ENCODE data around the gene RACGAP1. TPM values are rescaled to one million over a fixed set of nuclear protein-coding genes. Genes with fewer than 3 reads are reported as not detected.

The RACGAP1 gene
- total RNA-seq, 1 donor from 2014 or later = 71.2 TPM

DNA sequence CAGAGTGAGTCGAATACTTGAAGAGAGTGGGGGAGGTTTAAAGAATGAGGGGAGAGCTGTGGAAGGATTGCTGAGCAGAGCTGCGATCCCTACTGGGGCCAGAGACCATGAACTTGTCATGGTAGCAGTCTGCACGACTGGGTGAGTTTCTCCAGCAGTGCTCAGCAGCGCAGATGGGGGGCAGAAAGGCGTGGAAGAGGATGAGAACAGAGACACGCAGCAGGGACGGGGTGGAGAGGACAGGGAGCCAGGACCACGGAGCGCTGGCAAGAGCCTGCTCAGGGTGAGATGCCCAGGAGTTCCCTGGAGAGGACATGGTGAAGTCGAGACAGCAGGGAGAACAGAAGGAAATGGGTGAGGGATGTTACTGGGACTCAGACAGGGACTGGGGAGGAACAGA, 54.6 kb downstream of the RACGAP1 start:
- intact Hi-C loops (cut with micrococcal nuclease) = no loop called here
- H3K4me1 Mint-ChIP-seq = peaks cover 4% of the 10 kb centered on the region
- no peaks in the 10 kb centered on the region for H3K36me3 Mint-ChIP-seq (ENCODE audit: low read depth)
- no peak overlapping the region for H3K27ac Mint-ChIP-seq
- peaks cover 11% of the 10 kb centered on the region for H3K27me3 Mint-ChIP-seq
- no peak overlapping the region for H3K4me3 Mint-ChIP-seq
- DNase-seq = no peak
- H3K9me3 Mint-ChIP-seq = no peaks in the 10 kb centered on the region

DNA sequence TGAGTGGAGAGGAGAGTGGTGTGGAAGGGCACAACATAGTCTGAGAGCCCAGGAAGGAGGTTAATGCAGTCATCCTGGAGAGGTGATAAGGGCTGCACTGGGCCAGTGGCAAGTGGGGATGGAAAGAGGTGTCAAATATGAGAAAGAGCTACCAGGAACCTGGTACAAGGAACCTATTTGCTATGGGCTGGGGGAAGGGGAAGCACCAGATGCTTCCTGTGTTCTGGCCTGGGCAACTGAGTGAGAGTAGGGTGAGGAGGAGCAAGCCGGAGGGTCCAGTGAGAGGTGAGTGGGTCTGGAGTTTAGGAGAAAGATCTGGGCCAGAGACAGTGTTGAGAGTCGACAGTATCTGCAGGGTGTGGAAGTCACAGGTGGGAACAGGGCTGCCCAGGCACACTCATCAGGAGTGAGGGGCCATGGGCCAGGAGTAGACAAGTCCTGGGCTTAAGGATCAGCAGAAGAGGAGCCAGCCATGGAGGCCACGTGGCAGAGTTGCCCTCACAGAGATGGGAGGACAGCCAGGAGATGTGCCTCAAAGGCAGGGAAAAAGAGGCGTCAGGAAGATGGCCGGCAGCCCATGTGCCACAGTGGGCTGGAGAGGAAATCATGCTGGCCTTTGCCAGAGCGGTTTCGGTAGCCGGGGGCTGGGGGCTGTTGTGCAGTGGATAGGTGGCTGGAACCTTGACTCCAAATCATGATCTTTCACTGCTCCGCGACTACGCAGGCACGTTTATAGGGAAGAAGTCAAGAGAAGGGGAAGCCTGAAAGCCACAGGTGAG, 55.5 kb downstream of the RACGAP1 start:
- Mint-ChIP-seq H3K4me3 (no peak overlapping the region), H3K27ac (no peak overlapping the region), H3K9me3 (no peaks in the 10 kb centered on the region), H3K4me1 (peaks cover 4% of the 10 kb centered on the region), H3K27me3 (peaks cover 15% of the 10 kb centered on the region), H3K36me3 (ENCODE audit: low read depth) (no peaks in the 10 kb centered on the region)
- intact Hi-C loops (cut with micrococcal nuclease) = no loop called here
- no peak for DNase-seq

DNA sequence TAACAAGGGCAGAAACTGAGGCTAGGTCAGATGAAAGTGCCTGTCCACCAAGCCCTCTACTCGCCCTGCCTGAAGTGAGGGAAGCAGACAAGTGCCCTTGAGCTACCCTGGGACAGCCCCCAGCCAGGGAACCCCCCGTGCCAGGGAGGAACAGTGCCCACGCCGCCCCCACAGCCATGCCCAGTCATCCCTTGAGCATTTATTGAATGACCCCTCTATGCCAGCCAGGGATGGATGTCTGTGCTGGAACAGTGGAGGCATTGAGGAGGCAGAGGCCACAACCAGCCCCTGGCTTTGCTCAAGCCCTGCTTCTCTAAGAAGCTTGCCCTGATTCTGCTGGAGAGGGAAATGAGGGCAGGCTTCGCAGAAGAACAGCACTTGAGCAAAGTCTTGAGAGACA, 56.3 kb downstream of the RACGAP1 start:
- Mint-ChIP-seq H3K4me1 (peaks cover 4% of the 10 kb centered on the region), H3K4me3 (no peak overlapping the region), H3K36me3 (ENCODE audit: low read depth) (no peaks in the 10 kb centered on the region), H3K9me3 (no peaks in the 10 kb centered on the region), H3K27me3 (peaks cover 23% of the 10 kb centered on the region), H3K27ac (no peak overlapping the region)
- intact Hi-C loops (cut with micrococcal nuclease) = no loop called here
- DNase-seq = no peak

DNA sequence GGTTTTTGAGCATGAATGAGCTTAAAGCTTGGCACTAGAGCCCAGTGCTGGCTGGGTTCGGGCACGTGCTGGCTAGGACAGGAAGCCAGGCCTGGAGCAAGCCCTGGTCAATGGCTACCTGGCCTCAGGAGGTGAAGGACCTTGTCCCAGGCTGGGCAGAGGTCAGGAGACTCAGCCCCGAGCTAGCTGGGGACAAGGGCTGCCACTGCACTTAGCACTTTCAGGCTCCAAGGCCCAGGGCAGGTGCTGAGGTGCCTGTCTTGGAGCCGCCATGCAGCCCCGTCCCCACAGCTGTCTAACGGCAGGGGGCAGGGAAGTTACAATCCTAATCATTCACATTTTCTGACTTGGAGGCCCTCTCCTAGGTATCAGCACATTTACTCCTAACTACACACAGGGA, 56.8 kb downstream of the RACGAP1 start:
- Mint-ChIP-seq H3K27me3 (peaks cover 28% of the 10 kb centered on the region), H3K4me1 (peaks cover 4% of the 10 kb centered on the region), H3K4me3 (peak overlapping the region; percentile 33), H3K36me3 (ENCODE audit: low read depth) (no peaks in the 10 kb centered on the region), H3K9me3 (no peaks in the 10 kb centered on the region), H3K27ac (no peak overlapping the region)
- intact Hi-C loops (cut with micrococcal nuclease) = no loop called here
- no peak for DNase-seq

DNA sequence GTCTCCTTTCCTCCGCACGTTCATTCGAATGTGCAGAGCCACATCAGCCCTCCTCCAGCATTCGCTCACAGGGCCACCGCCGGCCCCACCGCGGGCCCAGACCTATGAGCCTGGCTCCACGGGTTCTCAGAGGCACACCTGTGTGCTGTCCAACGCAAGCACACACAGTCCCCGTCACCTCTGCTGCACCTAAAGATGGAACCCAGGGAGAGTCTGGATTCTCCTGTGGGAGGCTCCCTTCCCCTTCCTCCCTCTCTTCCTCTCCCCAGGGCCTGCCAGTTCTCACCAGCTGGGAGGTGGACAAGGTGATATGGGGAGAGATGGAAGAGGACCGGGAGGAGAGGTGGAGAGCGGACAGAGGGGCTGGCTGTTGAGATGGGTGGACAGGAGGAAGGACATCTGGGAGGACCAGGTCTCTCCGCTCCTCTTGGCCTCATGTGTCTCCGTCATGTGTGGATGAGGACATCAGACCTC, 57.5 kb downstream of the RACGAP1 start:
- intact Hi-C loops (cut with micrococcal nuclease) = loop anchor here (1.0 to 2.0 kb wide), 4 partner anchors 71 to 102 kb away; no protein-coding TSS in a partner anchor
- H3K27ac Mint-ChIP-seq = no peak overlapping the region
- no peaks in the 10 kb centered on the region for H3K9me3 Mint-ChIP-seq
- peaks cover 34% of the 10 kb centered on the region for H3K27me3 Mint-ChIP-seq
- DNase-seq = no peak
- H3K4me3 Mint-ChIP-seq = peak overlapping the region; percentile 73
- no peaks in the 10 kb centered on the region for H3K36me3 Mint-ChIP-seq (ENCODE audit: low read depth)
- peaks cover 4% of the 10 kb centered on the region for H3K4me1 Mint-ChIP-seq

DNA sequence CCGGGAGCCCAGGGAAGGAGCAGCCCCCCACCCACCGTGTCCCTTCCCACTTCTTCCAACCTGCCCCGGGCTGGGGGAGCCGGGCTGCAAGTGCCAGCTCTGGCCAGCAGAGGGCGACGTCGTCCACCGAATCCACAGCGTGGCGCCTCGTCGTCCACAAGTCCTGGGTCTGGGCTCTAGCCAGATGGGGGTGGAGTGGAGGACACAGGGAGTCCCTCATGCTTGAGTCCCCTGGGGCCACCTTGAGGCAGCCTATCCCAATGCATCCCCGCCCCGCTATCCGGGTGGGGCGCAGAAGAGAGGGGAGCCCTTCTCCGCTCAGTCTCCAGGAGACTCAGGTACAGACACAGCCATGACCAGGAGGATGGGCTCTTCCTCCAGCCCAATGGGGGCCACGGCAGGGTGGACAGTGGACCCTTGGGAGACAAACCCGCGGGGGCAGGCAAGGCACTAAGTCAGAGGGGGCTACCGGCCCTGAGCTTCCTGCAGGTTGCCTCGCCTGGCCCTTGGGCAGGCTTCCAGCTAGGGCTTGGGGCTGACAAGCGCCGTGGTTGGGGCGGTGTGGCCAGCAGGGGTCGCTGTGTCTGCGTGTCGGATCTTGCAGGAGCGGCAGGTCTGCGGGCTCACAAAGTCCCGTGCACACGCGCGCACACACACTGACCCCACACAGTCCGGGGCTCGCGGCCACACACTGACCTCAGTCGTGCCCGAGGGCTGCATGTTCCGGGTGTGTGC, 58.1 kb downstream of the RACGAP1 start:
- Mint-ChIP-seq H3K4me1 (peaks cover 4% of the 10 kb centered on the region), H3K27me3 (peaks cover 40% of the 10 kb centered on the region), H3K4me3 (peak overlapping the region; percentile 73), H3K36me3 (ENCODE audit: low read depth) (no peaks in the 10 kb centered on the region), H3K27ac (peak overlapping the region; percentile 20), H3K9me3 (no peaks in the 10 kb centered on the region)
- intact Hi-C loops (cut with micrococcal nuclease) = loop anchor here (1.0 to 2.0 kb wide), 4 partner anchors 72 to 103 kb away; no protein-coding TSS in a partner anchor
- peak; percentile 98 for DNase-seq

DNA sequence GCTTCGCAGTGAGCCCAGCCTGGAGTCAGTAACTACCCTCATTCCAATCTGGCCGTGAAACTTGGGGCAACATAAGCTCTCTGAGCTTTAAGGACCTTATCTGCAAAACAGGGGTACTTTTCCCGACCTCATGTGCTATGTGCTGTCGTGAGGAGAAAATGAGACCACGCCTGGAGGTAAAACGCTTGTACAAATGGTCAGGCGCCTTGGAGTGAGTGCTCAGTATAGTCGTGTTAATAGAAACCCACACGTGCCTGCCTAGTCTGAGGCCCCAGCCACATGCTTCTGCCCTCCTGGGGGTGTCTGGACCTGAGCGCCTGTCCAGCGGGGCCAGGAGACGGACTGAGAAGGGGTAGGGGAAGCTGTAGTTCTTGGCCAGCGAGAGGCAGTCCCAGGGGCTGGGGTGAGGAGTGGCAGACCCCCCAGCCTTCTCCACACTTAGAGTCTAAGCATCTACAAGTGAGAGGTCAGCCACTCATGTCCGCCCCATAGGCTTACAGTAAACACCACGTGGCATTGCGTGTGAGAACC, 58.7 kb downstream of the RACGAP1 start:
- Mint-ChIP-seq H3K36me3 (ENCODE audit: low read depth) (no peaks in the 10 kb centered on the region), H3K4me3 (peak overlapping the region; percentile 29), H3K27me3 (peaks cover 40% of the 10 kb centered on the region)

DNA sequence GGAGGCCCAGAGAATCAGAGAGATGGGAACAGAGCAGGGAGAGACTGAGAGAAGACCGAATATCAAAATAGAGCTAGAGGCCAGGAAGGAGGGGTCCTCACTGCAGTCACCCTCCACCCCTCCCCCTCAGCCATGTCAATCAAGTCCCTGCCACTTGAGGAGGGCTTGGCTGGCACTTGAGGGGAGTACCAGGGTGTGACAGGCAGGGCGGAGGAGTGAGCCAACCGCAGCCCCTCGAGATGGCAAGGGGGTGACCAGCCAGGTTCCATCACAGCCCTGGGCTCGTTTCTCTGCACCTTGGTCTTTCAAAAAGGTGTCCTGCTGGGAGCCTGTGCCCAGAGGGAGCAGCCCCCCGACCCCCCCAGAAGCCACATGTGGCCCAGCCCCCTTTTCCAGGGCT, 59.5 kb downstream of the RACGAP1 start:
- Mint-ChIP-seq H3K36me3 (ENCODE audit: low read depth) (no peaks in the 10 kb centered on the region), H3K27me3 (peaks cover 40% of the 10 kb centered on the region), H3K4me3 (no peak overlapping the region), H3K4me1 (peaks cover 4% of the 10 kb centered on the region), H3K27ac (no peak overlapping the region), H3K9me3 (no peaks in the 10 kb centered on the region)
- intact Hi-C loops (cut with micrococcal nuclease) = loop anchor here (2.0 kb wide), 1 partner anchor 99 kb away; no protein-coding TSS in a partner anchor
- DNase-seq = no peak

More for the DNA sequence above, 58.7 kb downstream of the RACGAP1 start:
- Mint-ChIP-seq H3K27ac (no peak overlapping the region), H3K9me3 (no peaks in the 10 kb centered on the region), H3K4me1 (peaks cover 4% of the 10 kb centered on the region)
- DNase-seq = no peak
- intact Hi-C loops (cut with micrococcal nuclease) = loop anchor here (1.0 to 2.0 kb wide), 4 partner anchors 73 to 104 kb away; no protein-coding TSS in a partner anchor

DNA sequence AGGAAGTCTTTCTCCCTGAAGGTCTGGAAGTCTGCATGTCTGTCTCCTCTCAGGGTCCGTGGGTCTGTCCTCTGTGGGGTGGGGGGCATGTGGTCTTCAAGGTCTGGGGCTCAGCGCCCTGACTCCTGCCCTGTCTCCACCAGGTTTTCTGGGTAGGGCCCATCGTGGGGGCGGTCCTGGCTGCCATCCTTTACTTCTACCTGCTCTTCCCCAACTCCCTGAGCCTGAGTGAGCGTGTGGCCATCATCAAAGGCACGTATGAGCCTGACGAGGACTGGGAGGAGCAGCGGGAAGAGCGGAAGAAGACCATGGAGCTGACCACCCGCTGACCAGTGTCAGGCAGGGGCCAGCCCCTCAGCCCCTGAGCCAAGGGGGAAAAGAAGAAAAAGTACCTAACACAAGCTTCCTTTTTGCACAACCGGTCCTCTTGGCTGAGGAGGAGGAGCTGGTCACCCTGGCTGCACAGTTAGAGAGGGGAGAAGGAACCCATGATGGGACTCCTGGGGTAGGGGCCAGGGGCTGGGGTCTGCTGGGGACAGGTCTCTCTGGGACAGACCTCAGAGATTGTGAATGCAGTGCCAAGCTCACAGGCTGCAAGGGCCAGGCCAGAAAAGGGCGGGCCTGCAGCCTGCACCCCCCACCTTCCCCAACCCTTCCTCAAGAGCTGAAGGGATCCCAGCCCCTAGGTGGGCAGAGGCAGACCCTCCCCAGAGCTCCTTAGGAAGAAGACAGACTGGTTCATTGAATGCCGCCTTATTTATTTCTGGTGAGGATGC, 60.3 kb downstream of the RACGAP1 start:
- no peak for DNase-seq
- Mint-ChIP-seq H3K4me1 (peaks cover 8% of the 10 kb centered on the region), H3K36me3 (ENCODE audit: low read depth) (no peaks in the 10 kb centered on the region), H3K27ac (no peak overlapping the region), H3K9me3 (no peaks in the 10 kb centered on the region), H3K4me3 (no peak overlapping the region), H3K27me3 (peaks cover 48% of the 10 kb centered on the region)
- intact Hi-C loops (cut with micrococcal nuclease) = no loop called here

DNA sequence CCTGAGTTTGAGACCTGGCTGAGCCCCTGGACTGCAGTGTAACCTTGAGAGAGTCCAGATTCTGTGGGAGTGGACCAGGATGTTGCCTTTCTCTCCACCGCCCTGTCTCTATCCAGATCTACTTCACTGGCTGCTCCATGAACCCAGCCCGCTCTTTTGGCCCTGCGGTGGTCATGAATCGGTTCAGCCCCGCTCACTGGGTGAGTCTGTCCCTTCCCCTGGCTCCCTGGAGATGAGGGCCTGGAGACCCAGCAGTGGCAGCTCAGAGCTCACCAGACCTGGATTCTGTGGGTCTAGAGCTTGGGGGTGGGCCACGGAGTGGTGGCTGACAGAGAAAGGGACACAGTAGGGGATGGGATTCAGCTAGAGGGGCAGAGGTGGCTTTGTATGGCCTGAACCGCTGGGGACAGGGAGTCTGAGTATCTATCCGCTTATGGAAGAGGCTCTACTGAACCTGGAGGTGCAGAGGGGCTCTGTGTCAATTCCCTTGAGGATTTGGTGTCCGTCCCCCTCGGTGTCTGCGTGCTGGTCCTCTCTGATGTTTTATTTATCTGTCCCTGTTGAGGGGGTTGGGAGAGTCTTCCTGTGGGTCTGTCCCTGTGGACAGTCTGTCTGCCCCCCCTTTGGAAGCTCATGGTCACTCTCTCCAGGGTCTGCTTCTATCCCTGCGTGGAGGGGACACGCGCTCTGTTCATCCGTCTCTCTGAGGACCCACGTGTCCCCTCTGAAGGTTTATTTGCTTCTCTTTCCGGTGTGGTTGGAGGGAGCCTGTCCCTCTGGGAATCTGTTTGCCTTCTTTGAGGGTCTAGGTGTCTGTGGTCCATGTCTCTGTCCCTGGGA, 61.1 kb downstream of the RACGAP1 start:
- Mint-ChIP-seq H3K4me3 (no peak overlapping the region), H3K27ac (no peak overlapping the region), H3K27me3 (peaks cover 55% of the 10 kb centered on the region), H3K4me1 (peaks cover 8% of the 10 kb centered on the region), H3K9me3 (no peaks in the 10 kb centered on the region), H3K36me3 (ENCODE audit: low read depth) (no peaks in the 10 kb centered on the region)
- intact Hi-C loops (cut with micrococcal nuclease) = no loop called here
- DNase-seq = no peak

DNA sequence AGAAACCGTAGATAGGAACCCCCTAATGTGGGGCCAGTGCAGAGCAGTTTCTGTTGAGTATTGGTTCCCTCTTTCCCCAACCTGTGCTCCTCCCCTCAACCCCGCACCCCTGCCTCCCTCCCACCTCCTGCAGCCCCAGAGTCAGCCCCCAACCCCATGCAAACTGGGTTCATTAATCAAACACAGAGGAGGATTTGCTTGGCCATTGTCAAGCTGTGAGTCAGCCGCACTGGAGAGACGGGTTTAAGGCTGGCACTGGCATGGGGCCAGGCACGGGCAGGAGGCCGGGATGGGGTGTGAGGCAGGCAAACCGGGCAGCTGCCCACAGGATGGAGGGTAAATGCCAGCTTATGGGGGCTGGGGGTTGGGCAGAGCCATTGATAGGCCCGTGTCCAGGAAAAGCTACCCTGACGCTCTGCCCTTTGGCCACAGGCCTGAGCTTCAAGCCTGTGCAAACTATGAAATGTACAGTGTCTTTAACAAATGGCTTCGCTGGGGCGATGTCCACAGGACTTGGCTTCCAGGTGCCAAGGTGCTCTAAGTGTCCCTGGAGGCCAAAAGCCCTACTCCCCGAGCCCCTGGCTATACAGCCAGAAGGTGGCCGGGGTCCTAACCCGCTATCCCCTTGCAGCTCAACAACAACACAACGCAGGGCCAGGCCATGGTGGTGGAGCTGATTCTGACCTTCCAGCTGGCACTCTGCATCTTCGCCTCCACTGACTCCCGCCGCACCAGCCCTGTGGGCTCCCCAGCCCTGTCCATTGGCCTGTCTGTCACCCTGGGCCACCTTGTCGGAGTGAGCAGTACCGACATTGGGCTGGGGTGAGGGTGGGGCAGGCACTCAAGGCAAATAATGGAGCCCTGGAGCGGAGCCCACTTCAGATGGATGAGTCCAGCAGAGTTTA, 62.2 kb downstream of the RACGAP1 start:
- H3K36me3 Mint-ChIP-seq (ENCODE audit: low read depth) = no peaks in the 10 kb centered on the region
- no peak for DNase-seq
- intact Hi-C loops (cut with micrococcal nuclease) = no loop called here
- no peak overlapping the region for H3K4me3 Mint-ChIP-seq
- H3K9me3 Mint-ChIP-seq = no peaks in the 10 kb centered on the region
- H3K4me1 Mint-ChIP-seq = peaks cover 8% of the 10 kb centered on the region
- H3K27me3 Mint-ChIP-seq = peaks cover 63% of the 10 kb centered on the region
- H3K27ac Mint-ChIP-seq = no peak overlapping the region

Data from activated CD4-positive, alpha-beta T cell treated with anti-CD3 and anti-CD28 coated beads, Interleukin-2, amount 10 ng/mL, durations not matched to agents 24 days and 14 days (primary cell).